GM12892 (cell line): ENCODE measurements around the gene KLC4. TPM values are rescaled to one million over a fixed set of nuclear protein-coding genes. Genes with fewer than 3 reads are reported as not detected.

Experiments
- DNase-seq: peaks from one replicate; pipeline ENCODE4 v3.0.0; 2011; ENCODE audit not compliant: insufficient read length
- FAIRE-seq: peaks from 2 replicates; lab custom pipeline; 2011; peaks lifted over from hg19 to GRCh38; lab: Jason Lieb, UNC
- POLR2A ChIP-seq: IDR thresholded peaks from 2 replicates; pipeline ENCODE4 v1.6.1; 2011; ENCODE audit warnings: low read depth, low read length, control low read depth
- POLR2AphosphoS5 ChIP-seq: IDR thresholded peaks from 2 replicates; pipeline ENCODE4 v1.6.1; 2011; ENCODE audit warnings: low read depth, low read length, control low read depth
- TAF1 ChIP-seq: IDR thresholded peaks from 2 replicates; pipeline ENCODE4 v1.6.1; 2011; ENCODE audit warnings: low read depth, mild to moderate bottlenecking, control low read depth, low read length, borderline replicate concordance
- polyA plus RNA-seq: library from polyadenylated mRNA; unstranded; fragments of >200 nt; gene quantifications from one replicate; pipeline ENCODE4 v1.2.1, GENCODE V29; 2012; ENCODE audit warnings: missing spikeins, inconsistent platforms; ENCODE audit not compliant: missing spikeins

The KLC4 gene
- 13.5 TPM for polyA plus RNA-seq

DNA sequence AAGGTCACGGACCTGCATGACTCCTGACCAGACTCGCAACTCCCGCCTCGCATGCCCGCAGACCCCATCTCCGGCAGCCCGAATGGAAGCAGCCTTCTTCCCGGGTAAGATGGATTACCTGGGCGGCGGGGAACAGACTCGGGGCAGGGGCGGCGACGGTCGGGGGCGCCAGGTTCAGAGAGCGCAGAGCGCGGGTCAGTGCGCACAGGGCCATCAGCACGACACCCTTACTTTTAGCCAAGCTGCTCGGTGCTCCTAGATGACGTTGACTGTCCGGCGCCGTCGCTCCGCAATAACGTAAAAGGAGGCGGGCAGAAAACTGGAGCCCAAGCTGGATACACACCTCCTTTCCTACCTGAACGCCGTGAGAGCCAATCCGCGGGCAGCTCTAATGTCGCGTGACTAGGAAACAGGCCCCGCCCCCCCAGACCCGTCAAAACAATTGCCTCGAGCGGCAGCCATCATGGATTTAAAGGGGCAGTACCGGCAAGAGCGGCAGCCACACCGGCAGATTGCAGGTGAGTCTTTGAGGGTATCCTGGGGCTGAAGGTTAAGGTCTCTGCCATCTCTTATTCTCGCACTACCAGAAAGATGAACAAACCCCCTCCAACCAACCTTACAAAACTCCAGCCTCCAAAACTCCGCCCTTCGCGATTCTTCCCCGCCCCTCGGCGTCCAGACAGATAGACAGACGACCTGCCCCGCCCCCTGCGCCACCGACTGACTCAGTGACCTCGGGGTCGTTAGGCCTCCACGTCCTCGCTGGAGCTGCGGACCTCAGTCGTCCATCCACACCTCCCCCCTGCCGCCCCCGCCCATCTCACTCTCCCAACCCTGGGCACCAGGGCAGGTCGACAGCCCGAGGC is at the start of gene KLC4, which contains the start of gene MRPL2:
Gene KLC4 (plus strand): TSS at position 464 of the 866 bp plus-strand sequence. CDS start 1,705 bp downstream, outside the sequence.
Gene MRPL2 (minus strand): TSS at position 267 of the 866 bp plus-strand sequence. CDS start 53 bp downstream, at position 214.
- FAIRE-seq (peak; percentile 84), DNase-seq (peak; percentile 98)
- peak; percentile 87 for TF ChIP-seq POLR2AphosphoS5
- 0 out of 2 replicates have a peak, but pooled peaks have one; percentile 20 for TF ChIP-seq TAF1
- peak; percentile 90 for TF ChIP-seq POLR2A

DNA sequence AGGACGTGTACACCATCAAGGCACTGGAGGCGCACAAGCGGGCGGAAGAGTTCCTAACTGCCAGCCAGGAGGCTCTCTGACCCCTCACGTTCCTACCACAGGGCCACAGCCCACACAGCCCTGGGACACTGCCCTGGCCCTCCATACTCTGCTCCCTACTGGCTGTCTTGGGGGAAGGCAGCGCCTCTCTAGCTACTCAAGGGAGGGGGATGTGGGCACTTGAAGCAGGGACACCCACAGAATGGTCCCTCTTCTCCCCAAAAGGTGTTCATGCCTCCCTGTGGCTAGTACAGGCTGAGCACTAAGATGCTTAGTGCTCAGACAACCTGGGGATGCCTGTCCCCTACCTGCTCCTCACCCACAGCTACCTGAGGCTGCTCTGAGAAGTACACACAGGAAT is 48.2 kb upstream of the KLC4 start:
- DNase-seq (no peak), FAIRE-seq (no peak)
- TF ChIP-seq TAF1 (no peak), POLR2A (no peak), POLR2AphosphoS5 (no peak)

DNA sequence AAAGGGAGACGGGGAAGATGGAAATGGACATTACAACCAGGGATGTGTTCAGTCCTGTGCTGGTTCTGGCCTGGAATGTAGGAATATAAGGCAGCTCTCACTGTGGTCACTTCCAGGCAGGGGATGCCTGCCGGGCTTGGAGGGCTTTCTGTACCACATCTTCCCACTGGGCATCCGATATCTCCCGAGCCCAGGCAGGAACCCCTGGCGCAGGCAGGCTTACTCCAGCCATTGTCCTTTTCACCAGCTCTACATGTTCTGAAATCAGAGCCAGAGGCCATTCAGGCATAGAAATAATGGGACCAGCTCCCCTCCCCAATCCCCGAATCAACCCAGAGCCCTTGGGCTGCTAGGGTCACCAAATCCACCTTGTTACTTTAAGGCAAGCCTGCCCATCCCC is 47.1 kb upstream of the KLC4 start:
- DNase-seq (no peak), FAIRE-seq (no peak)
- no peak for TF ChIP-seq TAF1
- TF ChIP-seq POLR2AphosphoS5: no peak
- no peak for TF ChIP-seq POLR2A

- DNase-seq (no peak), FAIRE-seq (no peak)
- TF ChIP-seq TAF1: no peak
- TF ChIP-seq POLR2A: no peak
- 0 out of 2 replicates have a peak, but pooled peaks have one; percentile 8 for TF ChIP-seq POLR2AphosphoS5
These were observed 46.2 kb upstream of the KLC4 start for GRCh38 chr6:43013097-43013842.

DNA sequence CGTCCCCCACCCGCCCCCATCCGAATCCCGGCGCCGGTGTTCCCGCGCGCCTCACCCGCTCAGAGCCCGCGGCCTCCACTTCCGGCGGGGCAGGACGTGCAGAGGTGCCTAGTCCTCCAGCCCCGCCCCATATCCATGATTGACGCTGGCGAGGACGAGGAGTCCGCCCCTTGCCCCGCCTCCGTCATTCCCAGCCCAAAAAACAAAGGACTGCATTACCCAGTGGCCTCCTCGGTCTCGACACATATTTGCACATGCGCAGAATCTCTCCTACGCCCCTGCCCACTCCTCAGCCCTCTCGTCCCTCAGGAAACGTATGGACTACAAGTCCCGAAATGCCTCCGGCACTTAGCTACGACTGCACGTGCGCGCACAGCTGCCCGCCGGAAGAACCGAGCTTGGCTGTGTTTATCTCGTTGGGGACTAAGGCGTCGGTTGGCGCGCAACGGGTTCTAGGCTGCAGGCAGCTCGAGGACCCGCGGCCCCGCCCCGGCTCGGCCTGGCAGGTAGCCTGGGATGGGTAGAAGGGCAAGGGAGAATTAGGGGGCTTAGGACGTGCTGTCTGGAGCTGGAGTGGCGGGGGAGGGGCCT is 45.5 kb upstream of the KLC4 start, which contains the start of the genes KLHDC3 and MEA1:
Gene KLHDC3 (plus strand): TSS at position 407 of the 591 bp plus-strand sequence. CDS start 2,944 bp downstream, outside the sequence.
Gene MEA1 (minus strand): TSS at position 104 of the 591 bp plus-strand sequence. CDS start 133 bp downstream, outside the sequence.
- TF ChIP-seq POLR2A (no peak), TAF1 (no peak), POLR2AphosphoS5 (no peak)
- FAIRE-seq (peak; percentile 100), DNase-seq (peak; percentile 96)

- FAIRE-seq (no peak), DNase-seq (no peak)
- no peak for TF ChIP-seq POLR2AphosphoS5
- TF ChIP-seq TAF1: no peak
These were observed 45.0 kb upstream of the KLC4 start for GRCh38 chr6:43014434-43014909.

DNA sequence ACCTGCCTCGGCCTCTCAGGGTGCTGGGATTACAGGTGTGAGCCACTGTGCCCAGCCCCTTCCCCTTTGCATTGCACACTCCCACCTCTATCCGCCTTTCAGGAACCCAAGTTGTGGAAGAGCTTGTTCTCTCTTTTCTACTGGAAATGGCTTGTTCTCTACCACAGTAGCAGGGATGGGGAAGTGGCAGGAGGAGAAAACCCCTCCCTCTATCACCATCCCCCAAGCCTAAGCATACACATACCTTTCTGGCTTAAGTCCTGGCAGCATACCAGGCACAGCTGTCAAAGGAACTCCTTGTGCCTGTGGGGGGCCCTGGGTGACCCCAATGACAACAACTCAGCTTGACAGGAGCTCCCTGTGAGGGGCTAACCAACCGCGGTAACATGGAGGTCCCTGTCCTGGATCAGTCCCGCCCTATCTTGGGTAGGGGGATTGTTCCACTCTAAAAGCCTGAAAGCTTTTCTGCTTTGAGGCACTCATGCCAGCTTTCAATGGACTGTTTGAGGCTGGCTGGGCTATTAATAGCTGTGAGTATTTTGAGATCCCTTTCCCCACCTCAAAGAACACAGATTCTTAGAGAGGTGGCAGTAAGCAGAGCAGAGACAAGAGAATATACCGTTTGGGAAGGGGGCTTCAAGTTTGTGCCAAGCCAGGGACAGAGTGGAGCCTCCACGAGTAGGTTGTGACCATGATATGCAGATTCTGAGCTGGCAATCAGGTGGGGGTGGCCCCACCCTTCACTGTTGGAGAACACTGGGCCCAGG is 43.1 kb upstream of the KLC4 start:
- FAIRE-seq: no peak
- DNase-seq: no peak
- TF ChIP-seq POLR2A: no peak

- DNase-seq: no peak
- no peak for FAIRE-seq
- TF ChIP-seq TAF1 (no peak), POLR2AphosphoS5 (no peak), POLR2A (no peak)
These were observed 42.5 kb upstream of the KLC4 start for GRCh38 chr6:43016943-43017334.

DNA sequence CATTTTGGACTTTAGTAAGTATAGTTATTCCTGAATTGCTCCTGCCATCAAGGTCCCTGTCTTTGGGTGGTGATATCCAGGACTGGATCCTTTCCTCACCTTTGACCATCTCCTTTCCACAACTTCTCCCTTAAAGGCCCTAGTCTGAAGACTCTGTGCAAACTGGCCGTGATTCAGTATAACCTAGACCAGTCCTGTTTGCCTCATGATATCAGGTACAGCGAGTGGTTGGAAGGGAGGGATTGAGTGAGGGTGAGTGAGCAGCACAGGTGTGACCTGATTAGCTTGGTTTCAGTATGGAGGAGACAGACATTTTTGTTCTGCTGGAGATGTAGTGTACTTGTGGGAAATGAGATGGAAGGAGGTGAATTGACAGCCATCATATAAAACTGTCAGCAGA is 40.3 kb upstream of the KLC4 start:
- no peak for TF ChIP-seq POLR2AphosphoS5
- TF ChIP-seq POLR2A: no peak
- no peak for TF ChIP-seq TAF1
- FAIRE-seq: no peak
- DNase-seq: no peak

DNA sequence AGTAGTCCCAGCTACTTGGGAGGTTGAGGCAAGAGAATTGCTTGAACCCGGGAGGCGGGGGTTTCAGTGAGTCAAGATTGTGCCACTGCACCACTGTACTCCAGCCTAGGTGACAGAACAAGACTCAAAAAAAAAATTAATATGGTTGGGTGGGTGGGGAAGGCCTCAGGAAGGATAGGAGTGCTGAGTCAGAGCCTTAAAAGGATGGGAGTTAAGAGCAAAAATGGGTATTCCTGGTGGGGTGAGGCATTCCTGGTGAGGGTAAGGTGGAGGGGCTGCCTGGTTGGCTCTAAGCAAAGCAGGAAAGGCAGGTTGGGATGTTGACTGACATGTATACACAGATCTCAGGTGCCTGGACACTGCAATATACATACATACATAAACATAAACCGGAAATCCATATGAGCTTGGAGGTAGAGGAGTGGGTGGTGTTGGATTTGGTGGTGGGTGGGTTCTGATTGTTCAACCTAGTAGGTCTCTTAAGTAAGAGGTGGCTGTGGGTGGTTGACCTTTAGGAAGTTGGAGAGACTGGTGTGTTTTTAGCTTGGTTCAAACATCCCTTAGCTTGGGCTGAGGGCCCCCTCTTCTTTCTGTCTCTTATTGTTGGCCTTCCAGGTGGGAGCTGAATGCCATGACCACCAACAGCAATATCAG is 39.3 kb upstream of the KLC4 start:
- TF ChIP-seq POLR2AphosphoS5 (no peak), POLR2A (no peak), TAF1 (no peak)
- FAIRE-seq (no peak), DNase-seq (no peak)
